ENCODE data around the gene BEGAIN.

DNA sequence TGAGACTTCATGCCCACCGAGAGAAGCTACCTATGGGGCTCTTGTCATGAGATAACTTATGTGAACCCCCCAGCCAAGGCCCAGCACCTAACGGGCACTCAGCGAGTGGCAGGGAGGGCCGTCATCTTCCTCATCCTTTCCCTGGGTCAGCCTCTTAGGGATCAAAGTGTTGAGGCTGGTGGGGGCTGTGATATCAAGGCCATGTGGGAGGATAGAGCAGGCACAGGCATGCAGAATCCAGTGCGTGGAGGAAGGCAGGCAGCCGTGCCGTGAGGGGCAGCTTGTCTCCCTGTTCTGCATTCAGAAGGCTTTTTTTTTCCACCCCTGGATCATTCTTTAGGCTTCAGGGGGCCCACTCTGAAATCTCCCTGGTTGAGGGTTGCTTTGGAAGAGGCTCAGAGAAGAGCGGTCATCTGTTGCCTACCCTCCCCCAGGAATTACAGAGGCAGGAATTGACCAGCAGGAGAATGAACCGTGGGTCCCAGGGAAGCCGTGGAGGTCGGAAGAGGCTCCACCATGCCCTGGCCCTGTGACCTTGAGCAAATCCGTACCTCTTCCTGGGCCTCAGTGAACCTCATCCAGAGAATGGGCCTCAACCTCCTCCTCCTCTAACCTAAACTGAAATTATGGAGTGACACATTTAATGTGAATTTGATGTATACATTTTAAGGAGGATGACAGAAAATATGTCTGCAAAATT, 62.8 kb downstream of the BEGAIN start:
- TF ChIP-seq, protein P1, sequence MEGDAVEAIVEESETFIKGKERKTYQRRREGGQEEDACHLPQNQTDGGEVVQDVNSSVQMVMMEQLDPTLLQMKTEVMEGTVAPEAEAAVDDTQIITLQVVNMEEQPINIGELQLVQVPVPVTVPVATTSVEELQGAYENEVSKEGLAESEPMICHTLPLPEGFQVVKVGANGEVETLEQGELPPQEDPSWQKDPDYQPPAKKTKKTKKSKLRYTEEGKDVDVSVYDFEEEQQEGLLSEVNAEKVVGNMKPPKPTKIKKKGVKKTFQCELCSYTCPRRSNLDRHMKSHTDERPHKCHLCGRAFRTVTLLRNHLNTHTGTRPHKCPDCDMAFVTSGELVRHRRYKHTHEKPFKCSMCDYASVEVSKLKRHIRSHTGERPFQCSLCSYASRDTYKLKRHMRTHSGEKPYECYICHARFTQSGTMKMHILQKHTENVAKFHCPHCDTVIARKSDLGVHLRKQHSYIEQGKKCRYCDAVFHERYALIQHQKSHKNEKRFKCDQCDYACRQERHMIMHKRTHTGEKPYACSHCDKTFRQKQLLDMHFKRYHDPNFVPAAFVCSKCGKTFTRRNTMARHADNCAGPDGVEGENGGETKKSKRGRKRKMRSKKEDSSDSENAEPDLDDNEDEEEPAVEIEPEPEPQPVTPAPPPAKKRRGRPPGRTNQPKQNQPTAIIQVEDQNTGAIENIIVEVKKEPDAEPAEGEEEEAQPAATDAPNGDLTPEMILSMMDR (IDR thresholded peaks at IDR 0.05): peak in 1 of 4 experiments; percentile 5
- no peak for TF ChIP-seq POLR2A (IDR thresholded peaks at IDR 0.05)
